Activated naive CD4-positive, alpha-beta T cell treated with anti-CD3 and anti-CD28 coated beads, Interleukin-2, amount 50 U/mL, for 72 hours (primary cell): Measurements from ENCODE around the gene HNRNPA1. TPM values are rescaled to one million over a fixed set of nuclear protein-coding genes. Genes with fewer than 3 reads are reported as not detected.
A peak's percentile ranks its signal among the peaks of the same experiment; 100 is the strongest.
"Not testable (repeated sequence)": the region's sequence is repeated elsewhere in the genome, so short reads cannot be mapped to it uniquely, and the experiment has no call there.

Experiments used
- ATAC-seq, 2 donors: fragments of 150-1000 bp; cut with Tn5 transposase; 2 replicates each; pipeline ENCODE4 v1.10.0; 2021; ENCODE audit warnings: mild to moderate bottlenecking in 2 of 2, moderate library complexity in 2 of 2
- DNase-seq, 2 donors: peaks; one replicate each; pipeline ENCODE4 v3.0.0; 2021 to 2022; ENCODE audit warnings: low spot score in 2 of 2
- H3K27ac Mint-ChIP-seq, 2 donors: one replicate each; pipeline ENCODE4 v1.8.0; 2022; ENCODE audit warnings: mild to moderate bottlenecking in 2 of 2, mixed read lengths in 2 of 2
- H3K36me3 Mint-ChIP-seq, 2 donors: one replicate each; pipeline ENCODE4 v1.8.0; 2022; ENCODE audit warnings: mixed read lengths in 2 of 2
- H3K9me3 Mint-ChIP-seq, 2 donors: one replicate each; pipeline ENCODE4 v1.8.0; 2022; ENCODE audit warnings: mixed read lengths in 2 of 2
- total RNA-seq, 2 donors: library from RNA; stranded (reverse); gene quantifications; one replicate each; pipeline ENCODE4 v1.2.3, GENCODE V29; 2022

The HNRNPA1 gene
- total RNA-seq, 2 donors from 2014 or later, result 1,446 to 2,174 TPM

DNA sequence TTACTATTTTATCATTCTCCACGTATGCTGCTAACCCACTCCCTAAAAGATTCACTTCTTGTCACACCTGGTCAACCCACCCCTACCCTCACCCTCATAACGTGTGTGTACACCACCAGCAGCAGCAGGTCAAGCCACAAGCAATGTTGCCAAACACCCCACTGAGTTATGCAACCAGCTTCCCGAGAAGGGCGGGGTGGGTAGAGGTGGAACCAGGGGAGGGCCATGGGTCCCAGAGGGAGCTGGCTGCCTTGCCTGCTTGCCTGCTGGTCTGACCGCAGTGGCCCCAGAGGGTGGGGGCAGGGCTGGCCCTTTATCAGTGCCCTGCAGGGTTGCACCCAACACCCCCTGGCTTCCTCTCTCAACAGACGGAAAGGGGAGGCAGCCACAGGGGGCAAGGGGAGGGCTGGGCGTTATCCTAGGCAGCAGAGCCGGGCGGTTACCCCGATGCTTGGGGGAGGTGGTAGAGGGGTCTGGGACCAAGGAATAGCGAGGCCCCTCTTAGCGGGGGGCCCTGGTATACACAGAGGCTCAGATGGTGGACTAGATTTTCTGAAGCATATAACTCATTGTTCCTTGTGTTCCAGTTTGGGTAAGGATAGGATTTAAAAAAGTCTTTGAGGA is 23.8 kb downstream of the HNRNPA1 start:
- no peak for DNase-seq
- Mint-ChIP-seq H3K27ac (no peak overlapping the region), H3K9me3 (no peaks in the 10 kb centered on the region), H3K36me3 (no peaks in the 10 kb centered on the region)
- no peak for ATAC-seq

DNA sequence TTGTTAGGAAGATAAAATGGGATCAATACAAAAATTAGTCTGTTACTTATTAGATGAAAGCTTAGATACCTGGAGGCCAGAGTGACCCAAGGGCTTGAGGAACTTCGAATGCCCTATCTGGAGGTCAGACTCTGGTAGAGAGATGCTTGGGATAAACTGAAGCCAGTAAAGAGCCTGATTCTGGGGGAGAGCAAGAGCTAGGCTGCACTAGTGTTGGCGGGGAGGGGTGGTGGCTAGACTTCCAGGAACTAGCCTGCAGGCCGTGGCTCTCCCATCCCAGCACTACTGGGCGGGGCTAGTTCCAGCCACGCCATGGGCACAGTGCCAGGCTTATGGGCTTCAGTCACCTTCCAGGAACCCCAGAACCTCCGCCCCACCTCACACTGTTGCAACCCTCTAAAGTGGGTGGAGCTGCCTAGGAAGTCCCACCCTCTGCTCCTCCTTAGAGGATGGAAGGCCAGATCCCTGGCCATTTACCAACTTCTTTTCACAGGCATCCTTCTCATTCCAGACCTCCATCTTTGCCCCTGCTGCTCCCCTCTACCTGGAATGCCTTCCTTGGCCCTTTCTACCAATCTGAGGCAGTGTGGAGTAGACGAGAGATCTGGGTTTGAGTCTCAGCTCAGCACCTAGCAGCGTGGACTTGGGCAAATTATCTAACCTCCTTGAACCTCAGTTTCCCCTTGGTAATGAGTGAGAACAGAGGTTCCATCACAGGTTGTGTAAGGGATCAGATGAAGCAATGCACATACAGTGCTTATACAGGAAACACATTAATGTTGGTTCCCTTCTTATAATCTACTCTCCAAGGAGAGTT is 26.6 kb downstream of the HNRNPA1 start:
- DNase-seq (no peak), ATAC-seq (peak; percentile 29 to 59)
- Mint-ChIP-seq H3K36me3 (no peaks in the 10 kb centered on the region), H3K27ac (no peak overlapping the region), H3K9me3 (no peaks in the 10 kb centered on the region)

DNA sequence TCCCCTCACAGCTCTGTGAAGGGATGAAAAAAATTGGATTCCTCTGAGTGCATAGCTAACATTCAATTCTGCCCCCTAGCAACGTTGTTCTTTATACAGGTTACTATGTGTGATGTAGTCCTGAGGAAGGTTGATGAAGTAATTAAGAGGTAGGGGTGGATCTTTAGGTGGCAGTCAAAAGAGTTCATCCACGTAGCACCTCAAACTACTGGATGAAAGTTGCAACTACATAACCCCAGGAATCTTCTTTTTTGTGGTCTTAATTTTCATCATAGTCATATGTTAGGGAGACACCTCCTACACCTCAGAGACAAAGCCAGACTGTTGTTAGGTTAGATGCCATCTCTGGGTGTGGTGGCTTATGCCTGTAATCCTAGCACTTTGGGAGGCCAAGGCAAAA is 30.5 kb downstream of the HNRNPA1 start:
- ATAC-seq, result no peak

DNA sequence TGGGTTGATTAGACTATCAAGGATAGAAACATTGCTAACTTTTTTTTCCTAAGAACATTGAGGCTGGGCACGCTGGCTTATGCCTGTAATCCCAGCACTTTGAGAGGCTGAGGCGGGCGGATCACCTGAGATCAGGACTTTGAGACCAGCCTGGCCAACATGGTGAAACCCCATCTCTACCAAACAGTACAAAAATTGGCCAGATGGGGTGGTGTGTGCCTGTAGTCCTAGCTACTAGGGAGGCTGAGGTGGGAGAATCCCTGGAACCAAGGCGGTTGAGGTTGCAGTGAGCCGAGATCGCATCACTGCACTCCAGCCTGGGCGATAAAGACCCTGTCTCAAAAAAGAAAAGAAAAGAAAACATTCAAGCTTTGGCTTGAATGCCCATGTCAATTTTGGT is 31.8 kb downstream of the HNRNPA1 start:
- ATAC-seq, DNase-seq, H3K36me3 Mint-ChIP-seq, H3K9me3 Mint-ChIP-seq, H3K27ac Mint-ChIP-seq: not testable (repeated sequence)

More for the DNA sequence above, 30.5 kb downstream of the HNRNPA1 start:
- Mint-ChIP-seq H3K9me3 (no peaks in the 10 kb centered on the region), H3K36me3 (no peaks in the 10 kb centered on the region), H3K27ac (no peak overlapping the region)
- DNase-seq, result no peak

DNA sequence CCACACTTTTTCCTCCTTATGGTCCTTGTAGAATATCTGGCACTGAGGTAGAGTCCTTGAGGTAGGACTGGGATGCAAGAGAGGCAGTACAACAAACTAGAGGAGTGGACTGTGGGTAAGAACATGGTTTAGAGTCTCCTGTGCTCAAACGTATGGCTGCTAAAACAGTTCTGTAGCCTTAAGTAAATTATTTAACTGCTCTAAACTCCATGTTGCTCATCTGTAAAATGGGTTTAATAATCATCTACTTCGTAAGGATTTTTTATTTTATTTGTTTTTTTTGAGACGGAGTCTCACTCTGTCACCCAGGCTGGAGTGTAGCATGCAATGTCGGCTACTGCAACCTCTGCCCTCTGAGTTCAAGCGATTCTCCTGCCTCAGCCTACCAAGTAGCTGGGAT is 40.8 kb downstream of the HNRNPA1 start:
- ATAC-seq (no peak), DNase-seq (no peak)
- Mint-ChIP-seq H3K36me3 (peaks cover 6 to 8% of the 10 kb centered on the region in 2 donors), H3K27ac (no peak overlapping the region), H3K9me3 (no peaks in the 10 kb centered on the region)

DNA sequence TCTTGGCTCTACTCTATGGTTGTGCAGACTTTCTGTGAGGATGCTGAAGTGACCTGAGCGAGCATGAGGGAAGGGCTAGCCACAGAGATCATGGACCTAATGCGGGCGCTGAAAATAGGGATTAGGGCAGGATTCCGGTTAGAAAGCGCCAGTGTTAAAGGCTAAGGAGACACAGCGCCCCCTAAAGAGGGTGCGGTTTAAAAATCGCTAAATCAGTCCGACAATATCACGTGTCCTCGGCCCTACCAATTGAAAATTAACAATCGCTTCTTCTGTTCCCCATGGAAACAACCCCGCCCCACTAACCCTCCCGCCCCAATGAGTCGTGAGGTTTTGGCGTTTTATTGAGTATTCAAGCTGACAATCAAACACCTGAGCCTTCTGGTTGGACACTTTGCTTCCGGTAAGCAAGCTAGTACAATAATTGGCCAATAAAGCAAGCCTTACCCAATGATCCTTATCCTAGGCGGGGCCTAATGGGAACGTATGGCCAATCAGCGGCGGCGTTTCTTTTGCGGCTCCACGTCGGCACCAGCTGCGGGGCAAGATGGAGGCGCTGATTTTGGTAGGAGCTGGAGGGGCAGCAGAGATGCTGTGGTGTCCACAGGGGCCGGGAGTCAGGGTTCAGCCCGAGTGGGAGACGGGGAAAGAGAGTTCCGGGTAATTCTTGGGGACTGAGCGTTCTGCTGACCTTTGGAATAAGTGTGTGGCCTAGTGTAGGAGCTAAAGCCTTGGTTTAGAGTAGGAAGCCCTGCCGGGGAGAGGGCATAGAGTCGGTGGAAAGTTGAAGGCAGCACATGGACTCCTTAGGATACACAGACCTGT is 44.3 kb downstream of the HNRNPA1 start, which contains the start of gene COPZ1:
Gene COPZ1 (plus strand): TSS at position 515 of the 825 bp plus-strand sequence. CDS start 33 bp downstream, at position 548.
- H3K27ac Mint-ChIP-seq, result peak within 1 kb of the TSS; percentile 91 to 92
- H3K36me3 Mint-ChIP-seq, result peaks cover 6 to 8% of the 10 kb centered on the region in 2 donors
- ATAC-seq (peak; percentile 98), DNase-seq (peak; percentile 87 to 94)
- no peaks in the 10 kb centered on the region for H3K9me3 Mint-ChIP-seq

DNA sequence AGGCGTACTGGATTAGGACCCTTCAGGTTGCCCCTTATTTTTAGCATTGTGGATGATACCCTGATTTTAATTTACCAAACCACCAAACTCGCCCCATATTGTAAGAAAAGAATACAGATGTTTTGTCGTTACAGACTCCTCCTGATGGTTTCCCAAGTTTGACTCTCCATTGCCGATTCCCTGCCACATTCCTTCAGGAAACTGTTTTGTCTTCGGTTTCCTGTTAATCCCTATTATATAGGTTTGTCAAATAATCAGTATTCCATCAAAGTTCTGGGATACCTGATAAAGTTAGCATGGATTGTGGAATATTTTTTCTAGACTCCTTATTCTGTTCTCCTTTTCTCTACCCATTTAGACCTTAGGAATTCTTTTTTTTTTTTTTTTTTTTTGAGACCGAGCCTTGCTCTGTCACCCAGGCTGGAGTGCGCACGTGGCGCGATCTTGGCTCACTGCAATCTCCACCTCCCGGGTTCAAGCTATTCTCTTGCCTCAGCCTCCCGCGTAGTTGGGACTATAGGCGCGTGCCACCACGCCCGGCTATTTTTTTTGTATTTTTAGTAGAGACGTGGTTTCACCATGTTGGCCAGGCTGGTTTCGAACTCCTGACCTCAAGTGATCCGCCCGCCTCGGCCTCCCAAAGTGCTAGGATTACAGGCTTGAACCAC is 45.0 kb downstream of the HNRNPA1 start:
- H3K36me3 Mint-ChIP-seq, result peaks cover 6 to 12% of the 10 kb centered on the region in 2 donors
- not testable (repeated sequence) for H3K9me3 Mint-ChIP-seq, DNase-seq, ATAC-seq
- H3K27ac Mint-ChIP-seq, result peak overlapping the region; percentile 91 to 92

DNA sequence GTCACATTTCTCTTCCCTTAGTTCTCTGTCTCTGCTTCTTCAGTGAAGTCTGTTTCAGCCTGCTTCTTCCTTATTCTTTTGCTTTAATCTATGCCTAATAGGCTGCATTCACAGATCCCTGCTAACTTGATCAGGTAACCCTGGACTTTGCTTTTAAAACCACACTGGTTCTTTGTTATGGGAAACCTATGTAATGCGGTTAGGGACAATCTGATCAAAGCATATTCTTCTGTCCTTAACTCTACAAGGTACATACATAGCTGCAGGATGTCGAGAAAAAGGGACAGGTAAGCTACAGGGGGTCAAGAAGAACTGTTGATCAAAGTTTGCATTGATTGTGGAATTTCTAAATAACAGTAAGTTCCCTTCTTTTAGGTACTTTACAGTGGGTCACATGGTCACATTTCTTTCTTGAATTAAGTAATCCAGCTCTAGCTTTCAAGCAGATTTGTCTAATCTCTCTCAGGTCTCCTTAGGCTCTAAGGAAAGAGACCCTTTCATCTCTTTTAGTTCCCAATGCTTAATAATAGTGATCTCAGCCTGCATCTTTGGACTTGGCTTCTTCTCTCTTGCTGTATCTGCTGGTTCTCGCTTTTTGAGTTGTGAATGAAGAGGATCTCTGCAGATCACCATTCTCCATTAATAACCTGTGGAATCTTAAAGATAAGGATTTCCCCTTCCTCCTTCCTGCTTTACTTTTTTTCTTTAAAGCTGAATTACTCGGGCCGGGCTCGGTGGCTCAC is 48.2 kb downstream of the HNRNPA1 start:
- Mint-ChIP-seq H3K27ac (peak overlapping the region; percentile 50 to 76), H3K9me3 (no peaks in the 10 kb centered on the region), H3K36me3 (peaks cover 6 to 12% of the 10 kb centered on the region in 2 donors)
- DNase-seq (no peak), ATAC-seq (no peak)

DNA sequence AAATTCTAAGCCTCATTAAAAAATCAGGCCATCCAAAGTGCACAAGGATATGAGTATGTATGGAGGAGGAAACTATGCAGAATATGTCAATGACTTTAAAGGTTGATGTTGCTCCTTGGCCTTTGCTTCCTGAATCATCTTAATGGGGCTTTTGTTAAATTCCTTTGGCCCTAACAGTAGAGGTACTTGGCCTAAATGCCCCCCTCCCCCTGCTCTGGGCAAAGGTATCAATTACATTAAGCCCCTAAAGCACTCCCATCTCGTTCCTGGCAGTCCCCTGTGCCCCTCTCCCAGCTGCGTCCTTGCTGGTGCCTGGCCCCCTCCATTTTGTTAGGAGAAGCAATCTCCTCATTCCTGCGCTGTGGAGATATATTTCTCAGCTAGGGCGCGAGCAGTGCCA is 49.2 kb downstream of the HNRNPA1 start:
- Mint-ChIP-seq H3K27ac (peak overlapping the region; percentile 55 to 70), H3K36me3 (peaks cover 6 to 12% of the 10 kb centered on the region in 2 donors), H3K9me3 (no peaks in the 10 kb centered on the region)
- no peak for ATAC-seq
- DNase-seq, result no peak

DNA sequence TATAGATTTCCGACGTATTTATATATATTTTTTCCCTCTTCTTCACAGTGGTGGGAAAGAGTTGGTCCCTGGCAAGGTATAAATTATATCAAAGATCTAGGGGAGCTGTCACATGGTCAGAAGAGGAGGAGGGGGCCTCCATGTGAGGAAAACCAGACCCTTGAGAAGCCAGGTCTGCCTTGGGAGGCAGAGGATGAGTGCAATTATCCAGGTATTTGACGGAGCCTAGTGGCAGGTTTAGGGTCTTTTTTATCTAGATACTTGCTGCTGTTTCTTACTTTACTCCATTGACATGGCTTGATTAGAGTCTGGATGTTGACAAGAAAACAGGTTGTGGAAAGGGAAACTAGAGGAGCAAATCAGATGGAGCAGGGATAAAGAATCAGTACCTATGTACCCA is 49.9 kb downstream of the HNRNPA1 start:
- H3K36me3 Mint-ChIP-seq, result peaks cover 0 to 6% of the 10 kb centered on the region in 2 donors
- DNase-seq (no peak), ATAC-seq (no peak)
- H3K9me3 Mint-ChIP-seq, result no peaks in the 10 kb centered on the region
- H3K27ac Mint-ChIP-seq, result peak overlapping the region in 1 of 2 donors; percentile 70

DNA sequence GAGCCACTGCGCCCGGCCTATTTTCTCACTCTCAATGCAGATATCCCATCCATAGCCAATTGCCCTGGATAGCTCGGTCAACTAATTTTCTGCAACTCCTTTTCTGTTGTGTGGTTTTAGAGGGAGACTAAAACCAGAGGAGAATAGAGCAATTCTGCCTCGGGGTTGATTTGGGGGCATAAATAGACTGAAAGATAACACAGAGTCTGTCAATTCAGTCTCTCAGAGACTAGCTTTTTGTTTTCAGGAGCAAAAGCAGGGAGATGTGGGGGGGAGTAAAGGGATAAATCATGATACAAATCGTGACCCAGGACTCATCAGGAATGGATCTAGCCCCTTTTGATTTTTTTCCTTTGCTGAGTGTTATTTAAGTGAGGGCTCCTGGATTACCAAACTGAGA is 50.9 kb downstream of the HNRNPA1 start:
- Mint-ChIP-seq H3K27ac (no peak overlapping the region), H3K36me3 (peaks cover 0 to 4% of the 10 kb centered on the region in 2 donors), H3K9me3 (no peaks in the 10 kb centered on the region)
- no peak for ATAC-seq
- DNase-seq, result no peak

DNA sequence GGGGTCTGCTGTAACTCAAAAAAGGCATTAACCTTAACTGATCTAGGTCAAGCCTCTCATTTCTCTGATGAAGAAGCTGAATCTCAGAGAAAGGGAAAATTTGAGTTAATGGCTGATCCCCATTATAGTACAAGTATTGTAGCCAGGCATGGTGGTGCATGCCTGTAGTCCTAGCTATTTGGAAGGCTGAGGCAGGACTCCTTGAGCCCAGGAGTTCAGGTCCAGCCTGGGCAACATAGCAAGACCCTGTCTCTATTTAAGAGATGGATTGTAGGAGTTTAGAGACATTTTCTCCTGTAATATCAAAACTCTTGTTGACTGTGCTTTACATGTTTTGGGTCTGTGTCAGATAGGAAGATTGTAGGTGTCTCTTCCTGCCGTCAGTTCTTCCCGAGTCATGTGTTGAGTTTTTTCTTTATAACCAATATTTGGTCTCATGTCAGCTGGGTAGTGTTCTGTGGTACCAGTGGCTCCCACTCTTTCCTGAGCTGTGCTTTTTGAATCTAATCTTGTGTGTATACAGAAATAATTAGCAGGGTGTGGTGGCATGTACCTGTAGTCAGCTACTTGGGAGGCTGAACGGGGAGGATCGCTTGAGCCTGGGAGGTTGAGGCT is 53.0 kb downstream of the HNRNPA1 start:
- DNase-seq (no peak), ATAC-seq (peak in 1 of 2 donors; percentile 72)
- H3K27ac Mint-ChIP-seq, result peak overlapping the region in 1 of 2 donors; percentile 7
- H3K36me3 Mint-ChIP-seq, result peaks cover 0 to 4% of the 10 kb centered on the region in 2 donors
- H3K9me3 Mint-ChIP-seq, result no peaks in the 10 kb centered on the region
